GM18526 (cell line): ENCODE results near the gene VPS9D1.

Experiments used
- POLR2A ChIP-seq: IDR thresholded peaks from 3 replicates; pipeline ENCODE4 v1.6.1; 2011; ENCODE audit not compliant: insufficient read length; ENCODE audit errors: extremely low read depth

Gene VPS9D1

GRCh38 chr16:89705006-89705405 is 15.7 kb downstream of the VPS9D1 start:
- TF ChIP-seq POLR2A = no peak

DNA sequence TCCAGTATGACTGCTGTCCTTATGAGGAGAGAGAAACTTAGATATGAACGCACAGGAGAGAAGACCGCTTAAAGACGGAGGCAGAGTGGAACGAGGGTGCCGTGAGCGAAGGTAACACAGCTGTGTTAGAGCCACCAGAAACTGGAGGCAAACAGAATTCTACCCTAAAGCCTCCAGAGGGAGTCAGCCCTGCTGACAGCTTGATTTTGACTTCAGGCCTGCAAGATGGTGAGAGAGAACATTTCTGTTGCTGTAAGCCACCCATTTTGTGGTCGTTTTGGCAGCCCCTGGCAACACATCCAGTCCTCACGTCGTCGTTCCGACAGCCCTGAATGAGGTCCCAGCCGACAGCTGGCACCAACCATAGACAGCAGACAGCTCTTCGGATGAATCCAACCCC is 16.4 kb downstream of the VPS9D1 start:
- TF ChIP-seq POLR2A = no peak

- peak; percentile 60 for TF ChIP-seq POLR2A
Observed at GRCh38 chr16:89701425-89702406, 19.0 kb downstream of the VPS9D1 start, which contains the start of gene SPATA2L. Gene SPATA2L, minus strand, starts transcription at chr16:89701705. Its CDS starts 473 bp downstream, at chr16:89701232.

- TF ChIP-seq POLR2A = no peak
Observed at GRCh38 chr16:89700649-89701424, 19.9 kb downstream of the VPS9D1 start.

DNA sequence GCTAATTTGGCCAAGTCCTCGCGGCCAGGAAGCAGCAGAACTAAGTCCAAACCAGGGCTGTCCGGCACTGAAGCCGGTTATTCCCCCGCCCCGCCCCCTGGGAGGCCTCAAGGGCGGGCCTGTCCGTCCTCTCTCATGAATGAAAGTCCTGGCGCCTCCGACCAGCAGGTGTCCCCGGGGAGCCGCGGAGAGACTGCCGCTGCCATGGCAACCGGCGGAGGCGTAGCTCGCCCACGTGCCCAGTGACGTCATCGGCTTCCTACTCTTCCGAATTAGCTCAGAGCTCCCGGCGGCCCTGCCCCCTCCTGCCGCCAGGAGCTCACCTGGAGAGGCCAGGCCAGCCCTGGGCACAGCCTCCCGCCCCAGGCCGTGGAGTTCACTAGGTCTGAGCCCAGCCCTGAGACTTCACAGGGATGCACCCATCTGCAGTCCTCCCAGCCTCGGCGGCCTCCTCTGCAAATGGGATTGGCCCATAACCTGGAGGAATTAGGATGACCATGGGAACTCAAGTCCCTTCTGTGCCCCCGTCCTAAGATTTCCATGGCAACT is 20.5 kb downstream of the VPS9D1 start:
- TF ChIP-seq POLR2A = no peak

- no peak for TF ChIP-seq POLR2A
Observed at GRCh38 chr16:89697616-89698331, 22.9 kb downstream of the VPS9D1 start.

- no peak for TF ChIP-seq POLR2A
Observed at GRCh38 chr16:89697161-89697615, 23.5 kb downstream of the VPS9D1 start.

DNA sequence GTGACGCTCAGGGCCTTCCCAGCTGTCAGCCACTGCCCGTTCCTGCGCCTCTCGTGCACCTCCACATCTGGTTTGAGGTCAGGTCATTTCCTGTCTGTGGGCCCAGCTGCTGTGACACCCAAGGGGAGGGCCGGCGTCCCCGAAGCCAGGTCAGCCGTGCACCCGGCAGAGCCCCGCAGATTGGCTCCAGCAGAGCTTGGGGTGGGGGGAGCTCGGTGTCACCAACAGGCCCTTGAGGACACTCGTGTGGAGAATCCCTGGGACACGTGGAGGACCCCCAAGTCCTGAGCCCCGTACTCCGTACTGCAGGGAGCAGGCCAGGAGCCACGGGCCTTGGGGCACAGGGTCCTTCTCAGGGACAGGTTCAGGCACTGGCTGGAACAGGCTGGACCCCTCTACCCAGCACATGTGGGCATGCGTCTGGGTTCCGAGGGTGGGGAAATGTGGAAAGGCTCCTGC is 24.0 kb downstream of the VPS9D1 start:
- TF ChIP-seq POLR2A = no peak

DNA sequence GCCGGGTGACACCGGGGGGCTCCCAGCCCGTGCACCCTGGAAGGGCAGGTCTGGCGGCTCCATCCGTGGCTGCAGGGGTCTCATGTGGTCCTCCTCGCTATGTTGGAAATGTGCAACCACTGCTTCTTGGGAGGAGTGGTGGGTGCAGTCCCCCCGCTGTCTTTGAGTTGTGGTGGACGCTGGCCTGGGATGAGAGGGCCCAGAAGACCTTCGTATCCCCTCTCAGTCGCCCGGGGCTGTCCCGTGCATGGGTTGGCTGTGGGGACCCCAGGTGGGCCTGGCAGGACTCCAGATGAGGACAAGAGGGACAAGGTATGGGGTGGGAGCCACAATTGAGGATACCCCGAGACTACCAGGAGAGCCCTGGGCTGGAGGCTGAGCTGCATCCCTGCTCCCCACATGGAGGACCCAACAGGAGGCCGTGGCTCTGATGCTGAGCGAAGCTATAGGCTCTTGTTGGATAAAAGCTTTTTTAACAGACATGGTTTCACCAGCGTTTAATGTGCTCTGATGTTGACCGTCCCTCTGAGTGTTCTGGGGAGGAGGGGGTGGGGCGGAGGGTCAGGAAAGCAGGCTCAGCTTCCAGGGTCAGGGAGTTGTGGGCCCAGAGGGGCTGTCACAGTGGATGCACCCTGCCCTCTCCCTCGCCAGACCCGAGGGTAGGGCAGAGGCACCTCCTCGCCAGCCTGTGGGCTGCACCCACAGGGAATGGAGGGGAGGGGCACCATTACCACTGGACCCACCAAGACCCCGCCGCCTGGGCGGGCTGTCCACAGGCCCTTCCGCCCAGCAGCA is 24.6 kb downstream of the VPS9D1 start:
- TF ChIP-seq POLR2A = no peak

GRCh38 chr16:89695086-89695874 is 25.4 kb downstream of the VPS9D1 start:
- no peak for TF ChIP-seq POLR2A

- TF ChIP-seq POLR2A = no peak
Observed at GRCh38 chr16:89693931-89694783, 26.5 kb downstream of the VPS9D1 start.

GRCh38 chr16:89693289-89693731 is 27.4 kb downstream of the VPS9D1 start:
- TF ChIP-seq POLR2A = no peak
